Small intestine (tissue), 7 donors: ENCODE data around the gene CNOT1. TPM values are rescaled to one million over a fixed set of nuclear protein-coding genes. Genes with fewer than 3 reads are reported as not detected.
"Not testable (repeated sequence)": the region's sequence is repeated elsewhere in the genome, so short reads cannot be mapped to it uniquely, and the experiment has no call there.

Experiments
- DNase-seq, 2 donors: peaks; one replicate each; pipeline versions ENCODE4 v3.0.0 to v3.0.0-alpha.2; 2013
- FAIRE-seq: peaks from 2 replicates; lab custom pipeline; 2012; peaks lifted over from hg19 to GRCh38; lab: Jason Lieb, UNC
- H3K27ac ChIP-seq, 3 donors: one replicate each; pipeline ENCODE4 v1.5.1; 2013; ENCODE audit warnings: low read length in 2 of 3, mild to moderate bottlenecking in 2 of 3, control low read depth in 1 of 3, inconsistent platforms in 1 of 3, low read depth in 1 of 3, moderate library complexity in 1 of 3
- H3K27me3 ChIP-seq, 3 donors: one replicate each; pipeline ENCODE4 v1.6.1; 2013; ENCODE audit warnings: low read length in 3 of 3, inconsistent platforms in 1 of 3; ENCODE audit not compliant: control insufficient read depth in 3 of 3, insufficient read depth in 3 of 3
- H3K36me3 ChIP-seq, 3 donors: one replicate each; pipeline ENCODE4 v1.6.1; 2013; ENCODE audit warnings: low read length in 3 of 3, inconsistent platforms in 1 of 3, low read depth in 1 of 3, mild to moderate bottlenecking in 1 of 3, moderate library complexity in 1 of 3; ENCODE audit not compliant: control insufficient read depth in 3 of 3, insufficient read depth in 2 of 3
- H3K4me1 ChIP-seq, 3 donors: one replicate each; pipeline ENCODE4 v1.6.1; 2013; ENCODE audit warnings: low read length in 2 of 3, inconsistent platforms in 1 of 3, low read depth in 1 of 3, mild to moderate bottlenecking in 1 of 3, moderate library complexity in 1 of 3; ENCODE audit not compliant: control insufficient read depth in 3 of 3, insufficient read depth in 2 of 3
- H3K4me3 ChIP-seq, 3 donors: one replicate each; pipeline ENCODE4 v1.5.1; 2013; ENCODE audit warnings: low read length in 3 of 3, control low read depth in 1 of 3, inconsistent platforms in 1 of 3, low read depth in 1 of 3, mild to moderate bottlenecking in 1 of 3, moderate library complexity in 1 of 3
- H3K9me3 ChIP-seq, 2 donors: one replicate each; pipeline ENCODE4 v1.6.1; 2013; ENCODE audit warnings: low read depth in 1 of 2, low read length in 1 of 2; ENCODE audit not compliant: control insufficient read depth in 2 of 2, insufficient read depth in 1 of 2
- WGBS, 3 donors: extraction: QIAGEN DNeasy Blood & Tissue Kit; methylation state at CpG; one replicate each; pipeline ENCODE4 v1.1.7; 2013; 5-methylcytosine and 5-hydroxymethylcytosine counted together
- polyA plus RNA-seq, 4 donors: library from polyadenylated mRNA; stranded (reverse) in 3 of 4; unstranded in 1 of 4; fragments of 200-250 nt in 3 of 4; fragments of 120-200 nt in 1 of 4; gene quantifications; one replicate each; pipeline versions ENCODE4 v1.2.1 to v1.2.3, GENCODE V29; 2013
- donor health status: healthy with polysubstance abuse.
- donor health status: control.
- donor health status: control.
- donor health status: Bipolar disorder and iron deficiency.
- donor health status: healthy.

CNOT1 gene
- polyA plus RNA-seq, 4 donors: 79.4 to 190 (median 105) TPM

DNA sequence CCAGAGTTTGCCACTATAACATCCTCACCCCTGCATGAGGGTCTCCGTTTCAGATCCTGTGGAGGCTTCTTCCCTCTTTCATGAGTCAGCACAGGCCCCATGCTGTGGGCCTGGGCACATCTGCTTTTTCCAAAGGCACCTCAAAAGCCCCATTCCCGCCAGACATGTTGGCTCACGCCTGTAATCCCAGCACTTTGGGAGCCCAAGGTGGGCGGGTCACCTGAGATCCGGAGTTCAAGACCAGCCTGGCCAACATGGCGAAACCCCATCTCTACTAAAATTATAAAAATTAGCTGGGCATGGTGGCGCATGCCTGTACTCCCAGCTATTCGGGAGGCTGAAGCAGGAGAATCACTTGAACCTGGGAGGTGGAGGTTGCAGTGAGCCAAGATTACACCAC is 139.1 kb downstream of the CNOT1 start:
- FAIRE-seq, H3K9me3 ChIP-seq, H3K27ac ChIP-seq, H3K4me1 ChIP-seq, H3K27me3 ChIP-seq, H3K36me3 ChIP-seq, H3K4me3 ChIP-seq, DNase-seq: not testable (repeated sequence)
- WGBS, 3 donors: 82 to 89% (median 85%) methylated on average over 8 of the region's 8 CpGs

DNA sequence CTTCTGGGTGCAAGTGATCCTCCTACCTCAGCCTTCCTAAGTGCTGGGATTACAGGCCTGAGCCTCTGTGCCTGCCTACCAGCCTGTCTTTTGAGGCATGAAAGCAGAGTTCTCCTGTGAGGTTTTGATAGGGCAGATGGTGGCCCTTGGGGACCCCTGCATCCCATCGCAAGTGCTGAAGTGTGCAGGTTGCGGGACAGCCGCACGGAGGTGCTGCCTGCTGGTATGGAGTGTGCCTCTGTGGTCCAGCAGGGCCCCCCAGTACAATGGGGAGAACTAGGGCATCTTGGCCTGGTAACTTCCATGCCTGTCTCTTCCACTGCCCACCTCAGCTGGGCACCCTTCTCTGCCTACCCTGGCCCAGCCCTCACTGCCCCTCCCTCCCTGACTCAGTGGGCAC is 139.6 kb downstream of the CNOT1 start:
- Histone ChIP-seq H3K36me3 (no peaks in the 10 kb centered on the region), H3K9me3 (no peaks in the 10 kb centered on the region), H3K27me3 (peaks cover 0 to 7% (median 0%) of the 10 kb centered on the region in 3 donors), H3K27ac (no peak overlapping the region), H3K4me3 (no peak overlapping the region), H3K4me1 (no peaks in the 10 kb centered on the region)
- 96 to 100% (median 98%) methylated on average over 4 of the region's 4 CpGs for WGBS, 3 donors
- DNase-seq (no peak), FAIRE-seq (no peak)

DNA sequence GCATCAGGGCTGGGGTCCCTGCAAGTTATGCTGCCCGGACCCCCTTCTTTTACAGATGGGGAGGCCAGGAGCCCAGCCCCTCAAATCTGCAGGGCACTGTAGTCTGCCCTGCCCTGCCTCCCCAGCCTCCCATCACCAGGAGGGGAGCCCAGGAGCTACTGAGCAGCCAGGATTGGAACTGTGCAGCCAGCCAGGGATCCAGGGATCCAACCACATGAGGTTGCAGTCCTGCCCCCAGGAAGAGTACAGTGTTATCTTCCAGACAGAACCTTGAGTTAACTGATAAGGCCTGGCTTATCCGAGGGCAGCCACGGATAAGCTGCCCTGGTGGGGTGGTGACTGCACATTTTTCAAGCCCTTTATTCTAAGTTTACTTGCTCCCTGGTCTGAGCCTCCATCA is 141.1 kb downstream of the CNOT1 start:
- no peak overlapping the region for H3K4me3 ChIP-seq
- no peak for DNase-seq
- H3K27ac ChIP-seq: no peak overlapping the region
- H3K9me3 ChIP-seq: no peaks in the 10 kb centered on the region
- no peaks in the 10 kb centered on the region for H3K36me3 ChIP-seq
- no peak for FAIRE-seq
- H3K27me3 ChIP-seq: peaks cover 0 to 4% (median 0%) of the 10 kb centered on the region in 3 donors
- H3K4me1 ChIP-seq: no peaks in the 10 kb centered on the region
- WGBS, 3 donors: 26 to 56% (median 33%) methylated on average over 3 of the region's 3 CpGs

DNA sequence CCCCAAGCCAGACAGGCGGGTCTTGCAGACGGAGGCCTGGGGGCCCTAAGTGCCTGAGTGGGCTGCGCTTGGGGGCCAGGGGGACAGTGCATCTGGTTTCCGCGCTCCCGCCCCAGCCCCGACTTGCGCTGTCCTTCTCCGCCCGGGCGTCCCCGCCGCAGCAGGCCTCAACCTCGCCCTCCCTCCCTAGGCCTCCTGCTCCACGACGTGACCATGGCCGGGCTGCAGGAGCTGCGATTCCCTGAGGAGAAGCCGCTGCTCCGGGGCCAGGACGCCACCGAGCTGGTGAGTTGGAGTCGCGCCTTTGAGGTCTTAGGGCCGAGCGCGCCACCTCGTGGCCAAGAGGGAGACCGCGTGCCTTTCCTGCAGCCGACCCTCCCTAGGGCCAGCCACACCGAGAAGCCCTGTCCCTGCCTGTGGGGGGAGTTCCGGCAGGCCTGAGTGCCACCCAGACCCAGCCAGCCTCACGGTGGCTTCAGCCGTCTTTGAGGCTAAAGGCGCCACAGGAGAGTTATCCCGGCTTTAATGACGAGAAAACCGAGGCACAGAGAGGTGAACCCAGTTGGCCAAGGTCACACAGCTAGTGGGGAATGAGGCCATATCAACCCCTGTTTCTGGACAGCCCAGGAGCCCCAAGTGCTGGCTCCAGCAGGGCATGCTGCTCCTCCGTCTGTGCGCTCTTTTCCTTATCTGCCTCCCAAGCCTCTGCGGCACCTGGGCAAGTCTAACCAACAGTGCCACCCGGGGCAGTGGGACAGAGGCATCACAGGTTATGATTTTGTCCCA is 141.9 kb downstream of the CNOT1 start:
- no peak overlapping the region for H3K27ac ChIP-seq
- H3K4me1 ChIP-seq: no peaks in the 10 kb centered on the region
- peak overlapping the region in 1 of 3 donors; percentile 15 for H3K4me3 ChIP-seq
- H3K27me3 ChIP-seq: peaks cover 0 to 4% (median 0%) of the 10 kb centered on the region in 3 donors
- DNase-seq (peak; percentile 65 to 85), FAIRE-seq (no peak)
- WGBS, 3 donors: 19 to 20% (median 20%) methylated on average over 43 of the region's 43 CpGs
- no peaks in the 10 kb centered on the region for H3K9me3 ChIP-seq
- no peaks in the 10 kb centered on the region for H3K36me3 ChIP-seq

DNA sequence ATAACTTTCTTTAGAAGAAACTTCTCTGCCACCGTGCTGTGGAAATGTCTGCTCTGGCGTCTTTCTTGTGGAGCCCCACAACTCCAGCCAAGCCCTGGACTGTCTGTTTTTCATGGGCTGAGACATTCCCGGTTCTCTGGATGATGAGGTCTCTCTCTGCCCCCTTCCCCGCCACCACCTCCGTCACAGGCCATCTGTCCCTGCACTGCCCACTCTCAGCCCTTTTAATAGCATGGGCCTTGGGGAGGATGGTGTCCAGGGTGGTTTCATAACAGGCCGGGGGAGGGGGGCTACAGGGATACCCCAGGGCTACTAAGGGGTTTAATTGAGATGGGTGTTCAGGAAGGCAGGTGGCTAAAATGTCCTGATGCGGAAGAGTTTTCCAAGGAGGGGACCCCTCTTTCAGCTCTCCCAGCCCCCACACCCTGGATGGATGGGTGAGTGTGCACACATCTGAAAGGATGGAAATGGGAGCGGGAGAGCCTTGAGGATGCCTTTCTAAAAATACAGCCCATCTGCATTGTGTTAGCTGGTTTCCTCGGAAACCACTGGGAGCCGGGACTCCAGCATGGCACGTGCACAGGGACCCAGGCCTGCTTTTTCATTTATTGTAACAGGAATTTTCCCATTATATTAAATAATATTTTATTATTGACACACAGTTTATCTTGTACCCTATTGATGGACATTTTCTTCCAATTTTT is 144.3 kb downstream of the CNOT1 start:
- no peaks in the 10 kb centered on the region for H3K9me3 ChIP-seq
- no peak for DNase-seq
- no peaks in the 10 kb centered on the region for H3K27me3 ChIP-seq
- H3K36me3 ChIP-seq: no peaks in the 10 kb centered on the region
- no peak for FAIRE-seq
- no peak overlapping the region for H3K4me3 ChIP-seq
- H3K27ac ChIP-seq: no peak overlapping the region
- H3K4me1 ChIP-seq: no peaks in the 10 kb centered on the region
- WGBS, 3 donors: 72 to 78% (median 72%) methylated on average over 11 of the region's 11 CpGs

DNA sequence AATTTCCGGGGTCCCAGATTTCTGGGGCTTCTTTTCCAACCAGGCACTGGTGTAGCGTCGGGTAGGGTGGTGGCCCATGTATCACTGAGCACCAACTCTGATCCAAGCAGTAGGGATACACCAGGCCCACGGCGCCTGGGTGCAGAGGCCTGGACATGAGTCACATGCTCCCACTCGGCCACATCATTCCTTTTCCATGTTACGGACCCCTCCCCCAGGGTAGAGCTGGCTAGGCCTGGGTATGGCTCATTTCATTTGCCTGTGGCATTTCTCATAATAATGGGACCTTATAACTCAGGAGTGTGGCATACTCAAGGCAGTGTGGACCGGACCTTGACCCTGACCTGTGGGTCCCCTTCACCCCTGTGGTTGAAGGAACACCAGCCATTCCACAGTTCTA is 147.7 kb downstream of the CNOT1 start:
- no peak overlapping the region for H3K27ac ChIP-seq
- FAIRE-seq (no peak), DNase-seq (no peak)
- H3K36me3 ChIP-seq: no peaks in the 10 kb centered on the region
- peaks cover 0 to 3% (median 0%) of the 10 kb centered on the region in 3 donors for H3K27me3 ChIP-seq
- 63 to 74% (median 74%) methylated on average over 8 of the region's 8 CpGs for WGBS, 3 donors
- H3K9me3 ChIP-seq: no peaks in the 10 kb centered on the region
- H3K4me1 ChIP-seq: no peaks in the 10 kb centered on the region
- H3K4me3 ChIP-seq: no peak overlapping the region

DNA sequence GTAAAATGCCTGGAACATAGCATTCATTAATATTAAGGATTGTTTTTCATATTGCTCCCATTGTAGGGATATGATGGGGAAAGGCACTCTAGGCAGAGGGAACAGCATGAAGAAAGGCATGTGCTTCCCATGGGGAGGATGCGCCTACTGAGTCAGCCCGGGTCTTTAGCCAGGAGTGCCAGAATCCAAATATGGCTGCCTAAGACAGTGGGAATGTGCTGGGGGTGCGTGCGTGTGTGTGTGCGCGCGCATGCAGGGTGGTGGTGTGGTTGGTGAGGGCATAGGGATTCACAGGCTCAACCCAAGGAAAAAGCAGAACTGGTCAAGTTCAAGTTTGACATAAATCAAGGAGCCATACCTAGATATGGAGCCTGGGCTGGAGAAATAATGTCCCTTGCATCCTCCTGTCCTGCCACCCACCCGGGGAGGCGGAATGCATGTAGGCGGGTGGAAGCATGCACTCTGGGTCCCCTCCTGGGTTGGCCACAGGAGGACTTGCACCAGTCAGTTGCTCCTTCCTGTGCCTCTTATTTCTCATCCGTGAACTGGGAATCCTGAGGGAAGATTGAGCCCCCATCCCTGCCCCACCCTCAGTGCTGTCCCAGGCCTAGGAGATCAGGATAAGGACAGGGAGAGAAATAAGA is 148.3 kb downstream of the CNOT1 start:
- H3K27ac ChIP-seq: no peak overlapping the region
- no peaks in the 10 kb centered on the region for H3K9me3 ChIP-seq
- no peak for DNase-seq
- WGBS, 3 donors: 91 to 95% (median 91%) methylated on average over 11 of the region's 11 CpGs
- no peaks in the 10 kb centered on the region for H3K36me3 ChIP-seq
- no peak for FAIRE-seq
- H3K4me1 ChIP-seq: no peaks in the 10 kb centered on the region
- H3K27me3 ChIP-seq: peaks cover 0 to 3% (median 0%) of the 10 kb centered on the region in 3 donors
- H3K4me3 ChIP-seq: no peak overlapping the region

DNA sequence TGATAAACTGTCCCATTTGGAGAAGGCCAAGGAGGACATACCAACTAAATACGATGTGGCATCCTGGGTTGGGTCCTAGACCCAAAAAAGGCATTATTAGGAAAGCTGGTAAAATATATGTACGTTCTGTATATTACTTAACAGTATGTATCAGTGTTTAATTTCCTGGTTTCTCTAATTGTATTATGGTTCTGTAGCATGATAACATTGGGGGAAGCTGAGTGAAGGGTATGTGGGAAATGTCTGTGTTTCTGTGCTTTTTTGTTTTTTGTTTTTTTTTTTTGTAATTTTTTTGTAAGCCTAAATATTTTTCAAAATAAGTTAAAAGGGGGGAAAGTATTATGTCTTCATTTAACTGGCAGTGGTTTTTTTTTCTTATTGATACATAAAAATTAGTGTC is 151.2 kb downstream of the CNOT1 start:
- H3K4me3 ChIP-seq: no peak overlapping the region
- H3K9me3 ChIP-seq: no peaks in the 10 kb centered on the region
- no peaks in the 10 kb centered on the region for H3K4me1 ChIP-seq
- WGBS, 3 donors: 81 to 89% (median 87%) methylated on average over 2 of the region's 2 CpGs
- H3K27me3 ChIP-seq: peaks cover 0 to 3% (median 0%) of the 10 kb centered on the region in 3 donors
- FAIRE-seq: no peak
- H3K27ac ChIP-seq: no peak overlapping the region
- no peaks in the 10 kb centered on the region for H3K36me3 ChIP-seq
- DNase-seq: no peak
